SIG-M5 treated with dmso at 0.1 percent for 504 hours (cell line): Measurements from ENCODE around the gene TIAM1.

Source experiments
- DNase-seq: peaks from one replicate; lab custom pipeline; 2025; ENCODE audit not compliant: unreplicated experiment; lab: John Stamatoyannopoulos, UW

The TIAM1 gene

DNA sequence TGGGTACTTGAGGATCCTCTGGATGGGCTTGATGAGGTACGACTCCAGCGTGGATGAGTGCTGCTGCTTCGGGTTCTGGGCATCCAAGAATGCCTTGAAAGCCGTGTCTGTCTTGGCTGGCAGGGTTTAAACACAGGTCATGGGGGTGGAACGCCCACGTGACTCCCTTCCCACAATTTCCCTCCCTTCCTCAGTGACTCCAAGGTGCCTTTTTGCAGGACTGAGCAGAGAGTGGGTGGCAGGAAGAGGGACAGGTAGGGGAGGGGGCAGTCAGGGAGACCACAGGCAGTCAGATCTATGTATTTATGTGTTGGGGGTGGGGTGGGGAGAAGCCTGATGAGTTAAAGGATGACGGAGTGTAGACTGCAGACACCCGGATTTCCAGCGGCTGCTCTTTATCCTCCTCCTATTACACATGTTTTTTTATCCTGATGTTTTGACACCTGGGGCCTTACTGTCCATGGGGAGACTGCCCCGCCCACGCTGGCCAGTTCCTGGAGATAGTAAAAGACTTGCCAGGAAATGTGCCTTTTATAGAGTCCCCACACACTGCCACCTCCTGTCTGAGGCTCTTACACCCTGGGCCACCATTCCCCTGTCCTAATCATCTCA, 202.6 kb downstream of the TIAM1 start:
- no peak for DNase-seq

- DNase-seq: no peak
These were observed 203.4 kb downstream of the TIAM1 start for GRCh38 chr21:31140676-31141075.

- no peak for DNase-seq
These were observed 204.0 kb downstream of the TIAM1 start for GRCh38 chr21:31140025-31140424.

GRCh38 chr21:31137960-31138359, 206.1 kb downstream of the TIAM1 start:
- DNase-seq: no peak

- DNase-seq: no peak
These were observed 207.2 kb downstream of the TIAM1 start for GRCh38 chr21:31136891-31137290.

- DNase-seq: no peak
These were observed 208.4 kb downstream of the TIAM1 start for GRCh38 chr21:31135531-31136184.

DNA sequence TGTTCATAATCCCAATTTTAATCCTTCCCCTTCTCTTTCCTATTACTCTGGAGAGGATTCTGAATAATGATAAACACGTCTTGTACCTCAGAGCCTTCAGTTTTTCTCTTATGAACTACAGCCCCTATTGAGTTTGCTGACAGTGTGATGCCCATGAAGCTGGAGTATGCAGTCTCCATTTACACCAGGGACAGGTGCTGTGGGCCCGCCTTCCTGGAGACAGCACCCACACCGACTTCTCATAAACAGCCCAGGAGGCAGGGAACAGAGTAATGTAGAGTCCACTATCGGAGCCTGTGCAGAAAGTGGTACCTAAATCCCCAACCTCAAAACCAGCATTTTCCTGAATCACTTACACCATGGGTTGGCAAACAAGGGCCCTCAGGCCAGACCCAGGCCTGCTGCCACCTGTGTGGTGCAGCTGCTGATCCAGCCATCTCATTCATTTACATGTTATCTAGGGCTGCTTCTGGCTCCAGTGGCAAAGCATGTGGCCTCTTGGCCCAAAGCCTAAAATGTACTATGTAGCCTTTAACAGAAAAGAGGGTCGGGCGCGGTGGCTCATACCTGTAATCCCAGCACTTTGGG, 210.7 kb downstream of the TIAM1 start:
- no peak for DNase-seq

GRCh38 chr21:31132574-31133242, 211.4 kb downstream of the TIAM1 start:
- DNase-seq: no peak

- no peak for DNase-seq
These were observed 213.2 kb downstream of the TIAM1 start for GRCh38 chr21:31130821-31131220.

GRCh38 chr21:31128234-31128633, 215.8 kb downstream of the TIAM1 start:
- DNase-seq: no peak

GRCh38 chr21:31124010-31124409, 220.1 kb downstream of the TIAM1 start:
- DNase-seq: no peak

- DNase-seq: no peak
These were observed 224.9 kb downstream of the TIAM1 start for GRCh38 chr21:31119199-31119598.

- peak; percentile 6 for DNase-seq
These were observed 226.7 kb downstream of the TIAM1 start for GRCh38 chr21:31117128-31117916.

GRCh38 chr21:31115249-31115648, 228.8 kb downstream of the TIAM1 start:
- no peak for DNase-seq

GRCh38 chr21:31111093-31111492, 233.0 kb downstream of the TIAM1 start:
- no peak for DNase-seq

GRCh38 chr21:31110430-31110829, 233.6 kb downstream of the TIAM1 start:
- DNase-seq: no peak

- peak; percentile 34 for DNase-seq
These were observed 236.2 kb downstream of the TIAM1 start for GRCh38 chr21:31107871-31108270.

- DNase-seq: no peak
These were observed 236.8 kb downstream of the TIAM1 start for GRCh38 chr21:31107176-31107785.

DNA sequence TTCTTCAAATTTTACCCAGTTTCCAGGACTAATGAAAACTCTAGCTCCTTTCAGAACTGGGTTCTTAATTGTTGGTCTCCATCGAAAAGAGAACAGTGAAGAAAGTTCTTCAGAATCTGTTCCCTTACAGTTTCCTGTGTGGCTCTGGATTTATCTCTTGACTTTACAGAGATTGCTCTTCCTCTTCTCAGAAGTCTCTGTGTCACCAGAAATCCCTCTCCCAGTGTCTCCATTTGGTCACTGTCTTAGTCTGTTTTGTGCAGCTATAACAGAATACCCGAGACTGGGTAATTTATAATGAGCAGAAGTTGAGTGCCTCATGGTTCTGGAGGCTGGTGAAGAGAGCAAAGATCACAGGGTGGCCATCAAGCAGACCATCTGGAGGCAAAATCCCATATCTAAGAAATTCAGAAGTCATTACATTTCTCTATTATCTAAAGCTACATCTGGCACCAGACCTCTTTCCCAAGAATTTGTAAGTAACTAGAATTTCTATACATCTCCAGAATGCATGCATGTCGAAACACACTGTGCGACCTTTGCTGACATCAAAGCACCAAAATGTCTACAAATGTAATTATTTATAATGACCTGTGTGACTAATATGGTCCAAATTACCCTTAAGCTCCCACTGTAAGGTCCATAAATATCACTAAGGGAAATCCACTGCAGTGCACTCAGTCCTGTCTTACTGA, 240.3 kb downstream of the TIAM1 start:
- DNase-seq: no peak

DNA sequence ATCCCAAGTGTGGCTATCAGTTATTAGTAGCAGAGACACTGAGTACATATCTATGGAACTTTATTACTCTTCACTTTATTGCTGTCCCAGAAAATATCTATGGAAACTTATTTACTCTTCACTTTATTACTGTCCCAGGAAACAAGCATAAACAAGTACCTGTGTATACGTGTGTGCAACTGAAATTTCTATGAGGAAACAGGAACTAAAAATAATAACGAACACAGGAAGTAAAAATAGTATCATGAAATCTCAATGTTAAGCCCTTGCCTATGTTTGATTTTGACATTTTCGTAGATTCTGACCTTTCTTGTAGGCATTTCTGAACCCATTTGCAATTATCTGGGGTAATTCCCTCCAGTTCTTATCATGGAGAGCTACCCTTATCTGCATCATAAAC, 240.9 kb downstream of the TIAM1 start:
- no peak for DNase-seq
